ENCODE data around the gene ZGRF1. TPM values are rescaled to one million over a fixed set of nuclear protein-coding genes. Genes with fewer than 3 reads are reported as not detected.

ZGRF1 gene
- total and polyA plus RNA-seq, 9 of the 15 experiments (the other 6 are each of a cell fraction or from before 2014, with no cell fraction given), result 8.8 to 35.2 (median 22.0) TPM

GRCh38 chr4:112636688-112637551 lies at the start of gene ZGRF1, which contains the start of gene LARP7 (continued):
- TF ChIP-seq CHD7 (IDR thresholded peaks at IDR 0.05; ENCODE audit: low read depth, low read length) (no peak), EP400 (IDR thresholded peaks at IDR 0.05) (peak; percentile 87), E2F3 (CRISPR knock-in tag; IDR thresholded peaks at IDR 0.05) (peak; percentile 47; the same call in 1 of the 2 replicates), E2F4 (CRISPR knock-in tag; IDR thresholded peaks at IDR 0.05; ENCODE audit: low read depth) (peak; percentile 97), ZZZ3 (IDR thresholded peaks at IDR 0.05) (peak; percentile 84; the same call in 1 of the 2 replicates), SMAD2 (IDR thresholded peaks at IDR 0.05; ENCODE audit: low read depth, low read length) (no peak), NR2C2 (CRISPR knock-in tag; IDR thresholded peaks at IDR 0.05) (no peak), NR2C2 (tag; IDR thresholded peaks at IDR 0.05) (peak; percentile 70; the same call in 1 of the 2 replicates), HNRNPH1 (optimal IDR thresholded peaks at IDR 0.05; ENCODE audit: low read depth, low read length) (no peak), RBFOX2 (IDR thresholded peaks at IDR 0.05; ENCODE audit: low read depth, low read length) (peak; percentile 62), ZEB2 (IDR thresholded peaks at IDR 0.05) (peak; percentile 50; the same call in 1 of the 2 replicates), E2F6 (IDR thresholded peaks at IDR 0.05; ENCODE audit: borderline replicate concordance in 1 of 2, extremely low read depth in 1 of 2, insufficient read depth in 1 of 2, insufficient read length in 1 of 2, low read depth in 1 of 2, low read length in 1 of 2, poor library complexity in 1 of 2, severe bottlenecking in 1 of 2) (peak; percentile 34 to 41)
